GM12892 (cell line): ENCODE measurements around the gene TYW1.
"Not testable (repeated sequence)": the region's sequence is repeated elsewhere in the genome, so short reads cannot be mapped to it uniquely, and the experiment has no call there.

Source experiments
- DNase-seq: peaks from one replicate; pipeline ENCODE4 v3.0.0; 2011; ENCODE audit not compliant: insufficient read length
- FAIRE-seq: peaks from 2 replicates; lab custom pipeline; 2011; peaks lifted over from hg19 to GRCh38; lab: Jason Lieb, UNC
- POLR2A ChIP-seq: IDR thresholded peaks from 2 replicates; pipeline ENCODE4 v1.6.1; 2011; ENCODE audit warnings: low read depth, low read length, control low read depth
- POLR2AphosphoS5 ChIP-seq: IDR thresholded peaks from 2 replicates; pipeline ENCODE4 v1.6.1; 2011; ENCODE audit warnings: low read depth, low read length, control low read depth
- TAF1 ChIP-seq: IDR thresholded peaks from 2 replicates; pipeline ENCODE4 v1.6.1; 2011; ENCODE audit warnings: low read depth, mild to moderate bottlenecking, control low read depth, low read length, borderline replicate concordance

TYW1 gene

GRCh38 chr7:67100956-67101361, 104.3 kb downstream of the TYW1 start:
- TF ChIP-seq TAF1 = no peak
- no peak for TF ChIP-seq POLR2A
- no peak for TF ChIP-seq POLR2AphosphoS5
- FAIRE-seq (no peak), DNase-seq (no peak)

GRCh38 chr7:67104937-67105336, 108.3 kb downstream of the TYW1 start:
- peak; percentile 62 for FAIRE-seq
- DNase-seq = not testable (repeated sequence)

- FAIRE-seq (no peak), DNase-seq (no peak)
- TF ChIP-seq POLR2A (no peak), POLR2AphosphoS5 (no peak), TAF1 (no peak)
These were observed 108.7 kb downstream of the TYW1 start for GRCh38 chr7:67105377-67105776.

GRCh38 chr7:67106255-67106654, 109.6 kb downstream of the TYW1 start:
- FAIRE-seq, DNase-seq: not testable (repeated sequence)

GRCh38 chr7:67111342-67111741, 114.7 kb downstream of the TYW1 start:
- FAIRE-seq, DNase-seq: not testable (repeated sequence)

GRCh38 chr7:67114483-67115246, 118.0 kb downstream of the TYW1 start:
- not testable (repeated sequence) for DNase-seq, FAIRE-seq

- DNase-seq, FAIRE-seq: not testable (repeated sequence)
These were observed 123.9 kb downstream of the TYW1 start for GRCh38 chr7:67120491-67120890.

- not testable (repeated sequence) for FAIRE-seq, DNase-seq
These were observed 131.6 kb downstream of the TYW1 start for GRCh38 chr7:67128257-67128656.

- not testable (repeated sequence) for DNase-seq
- FAIRE-seq = peak; percentile 33
These were observed 134.1 kb downstream of the TYW1 start for GRCh38 chr7:67130766-67131165.

DNA sequence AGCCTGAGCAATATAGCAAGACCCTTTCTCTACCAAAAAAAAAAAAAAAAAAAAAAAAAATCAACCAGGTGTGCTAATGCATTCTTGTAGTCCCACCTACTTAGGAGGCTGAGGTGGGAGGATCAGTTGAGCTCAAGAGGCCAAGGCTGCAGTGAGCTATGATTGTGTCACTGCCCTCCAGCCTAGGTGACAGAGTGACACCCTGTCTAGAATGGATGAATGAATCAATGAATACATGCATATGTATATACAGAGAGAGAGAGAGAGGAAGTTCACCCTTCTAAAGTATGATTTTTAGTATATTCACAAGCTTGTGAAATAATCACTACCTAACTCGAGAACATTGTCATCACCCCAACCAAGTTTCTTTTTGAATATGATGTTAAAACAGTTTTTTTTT, 138.3 kb downstream of the TYW1 start:
- not testable (repeated sequence) for DNase-seq, FAIRE-seq

GRCh38 chr7:67135617-67136486, 139.2 kb downstream of the TYW1 start:
- not testable (repeated sequence) for DNase-seq, FAIRE-seq

DNA sequence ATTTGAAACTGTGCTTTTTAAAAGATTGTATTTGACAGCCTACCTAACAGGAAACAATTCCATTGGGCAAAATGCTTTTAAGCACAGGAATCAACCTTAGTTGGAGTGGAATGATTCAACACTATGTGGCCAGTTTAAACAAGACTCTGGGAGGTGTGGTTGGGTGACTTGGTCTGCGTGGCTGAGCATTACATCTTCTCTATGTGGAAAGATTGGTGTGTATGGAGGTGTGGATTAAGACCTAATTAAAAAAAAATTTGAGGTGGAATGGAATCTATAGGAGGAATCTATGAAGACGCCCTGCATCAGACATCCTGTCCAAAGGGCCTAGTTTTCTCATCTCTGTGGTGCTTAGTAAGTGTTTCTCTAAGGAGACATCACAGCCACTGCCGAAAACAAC, 140.9 kb downstream of the TYW1 start:
- FAIRE-seq, DNase-seq: not testable (repeated sequence)

DNA sequence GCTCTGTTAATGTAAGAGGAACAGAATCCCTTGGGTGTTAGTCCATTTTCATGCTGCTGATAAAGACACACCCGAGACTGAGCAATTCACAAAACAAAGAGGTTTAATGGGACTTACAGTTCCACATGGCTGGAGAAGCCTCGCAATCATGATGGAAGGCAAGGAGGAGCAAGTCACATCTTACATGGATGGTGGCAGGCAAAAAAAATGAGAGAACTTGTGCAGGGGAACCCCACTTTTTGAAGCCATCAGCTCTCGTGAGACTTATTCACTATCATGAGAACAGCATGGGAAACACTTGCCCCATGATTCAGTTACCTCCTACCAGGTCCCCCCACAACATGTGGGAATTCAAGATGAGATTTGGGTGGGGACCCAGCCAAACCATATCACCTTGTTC, 143.2 kb downstream of the TYW1 start:
- DNase-seq, FAIRE-seq: not testable (repeated sequence)

- DNase-seq, FAIRE-seq: not testable (repeated sequence)
These were observed 144.4 kb downstream of the TYW1 start for GRCh38 chr7:67141001-67141400.

GRCh38 chr7:67143091-67143786, 146.6 kb downstream of the TYW1 start:
- DNase-seq, FAIRE-seq: not testable (repeated sequence)

DNA sequence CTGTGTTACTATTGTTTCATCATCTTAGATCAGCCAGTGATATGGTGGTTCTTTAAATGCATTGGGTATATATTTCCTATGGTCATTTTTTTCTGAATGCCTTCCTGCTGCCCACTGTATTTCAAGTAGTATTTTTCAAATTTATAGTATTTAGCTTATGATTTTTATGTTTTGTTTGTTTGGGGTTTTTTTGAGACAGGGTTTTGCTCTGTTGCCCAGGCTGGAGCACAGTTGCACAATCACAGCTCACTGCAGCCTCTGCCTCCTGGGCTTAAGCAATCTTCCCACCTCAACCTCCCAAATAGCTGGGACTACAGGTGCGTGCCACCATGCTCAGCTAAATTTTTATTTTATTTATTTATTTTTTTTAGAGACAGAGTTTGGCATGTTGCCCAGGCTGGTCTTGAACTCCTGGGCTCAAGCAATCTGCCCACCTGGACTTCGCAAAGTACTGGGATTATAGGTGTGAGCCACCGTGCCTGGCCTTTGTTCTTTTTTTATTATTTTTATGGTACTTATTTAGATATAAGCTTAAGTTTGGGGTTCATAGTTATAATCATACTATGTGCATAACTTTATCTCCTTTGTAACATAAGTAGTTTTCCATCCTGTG, 149.1 kb downstream of the TYW1 start:
- not testable (repeated sequence) for DNase-seq, FAIRE-seq

DNA sequence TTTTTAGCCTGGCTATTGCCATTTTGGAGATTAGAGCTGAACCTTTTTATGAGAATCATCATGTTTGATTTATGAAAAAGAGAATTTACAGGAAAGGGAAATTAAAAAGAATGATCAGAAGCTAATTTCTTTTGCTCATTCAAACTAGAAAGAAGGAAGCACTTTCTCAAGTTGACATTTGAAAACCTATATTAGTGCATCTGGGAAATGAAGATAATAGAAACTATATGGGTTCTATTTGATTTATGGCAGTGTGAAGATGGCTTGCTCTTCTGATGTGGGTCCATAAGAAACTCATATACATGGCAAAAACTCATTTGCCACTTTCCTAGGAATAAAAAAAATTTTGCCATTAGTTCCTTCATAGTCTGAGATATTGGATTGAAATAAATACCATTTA, 152.5 kb downstream of the TYW1 start:
- DNase-seq, FAIRE-seq: not testable (repeated sequence)

GRCh38 chr7:67154374-67154773, 157.7 kb downstream of the TYW1 start:
- not testable (repeated sequence) for FAIRE-seq

More at GRCh38 chr7:67154374-67154773, 157.7 kb downstream of the TYW1 start:
- not testable (repeated sequence) for DNase-seq
